GM10248 (cell line): ENCODE data around the gene ITGA7.
A peak's percentile ranks its signal among the peaks of the same experiment; 100 is the strongest.

ENCODE experiments used
- CTCF ChIA-PET: fragments of 300-600 bp; sonication (Branson Sonifier 250); formaldehyde crosslinking; extraction: SDS; loops from one replicate; lab custom pipeline; 2021; ENCODE audit warnings: antibody characterized with exemption; lab: Yijun Ruan, JAX
- POLR2A ChIA-PET: fragments of 350-650 bp; sonication (Branson Sonifier 250); formaldehyde crosslinking; extraction: SDS; loops from one replicate; lab custom pipeline; 2020; ENCODE audit warnings: antibody characterized with exemption; lab: Yijun Ruan, JAX
- DNase-seq: peaks from one replicate; pipeline ENCODE4 v3.0.0; 2012; ENCODE audit errors: extremely low spot score
- TF ChIP-seq, protein P1 (sequence below): IDR thresholded peaks from 2 replicates; pipeline ENCODE4 v1.5.1; 2012; ENCODE audit warnings: mild to moderate bottlenecking, low read depth; ENCODE audit errors: extremely low read depth, missing control alignments, control extremely low read depth

ITGA7 gene

DNA sequence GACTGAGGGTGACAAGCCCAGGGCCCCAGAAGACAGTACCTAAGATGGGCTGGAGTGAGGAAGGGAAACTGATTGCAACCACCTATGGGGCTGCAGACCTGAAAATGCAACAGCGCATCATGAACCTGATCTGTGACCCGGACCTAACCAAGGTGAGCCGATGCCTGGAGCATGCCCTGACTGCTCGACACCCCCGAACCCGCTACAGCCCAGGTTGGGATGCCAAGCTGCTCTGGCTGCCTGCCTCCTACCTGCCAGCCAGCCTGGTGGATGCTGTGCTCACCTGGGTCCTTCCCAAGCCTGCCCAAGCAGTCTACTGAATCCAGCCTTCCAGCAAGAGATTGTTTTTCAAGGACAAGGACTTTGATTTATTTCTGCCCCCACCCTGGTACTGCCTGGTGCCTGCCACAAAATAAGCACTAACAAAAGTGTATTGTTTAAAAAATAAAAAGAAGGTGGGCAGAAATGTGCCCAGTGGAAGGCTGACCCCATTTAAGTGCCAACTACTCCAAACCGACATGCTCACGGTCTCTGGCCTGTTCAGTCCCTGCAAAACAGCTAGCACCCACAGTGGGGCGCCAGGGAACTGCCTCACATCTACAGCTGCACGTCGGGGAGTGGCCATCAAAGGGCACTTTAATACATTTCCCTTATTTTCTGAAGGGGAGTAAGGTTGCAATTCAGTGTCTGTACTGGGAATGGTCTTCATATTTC lies 16.7 kb upstream of the ITGA7 start:
- POLR2A ChIA-PET, result no interaction called here
- CTCF ChIA-PET, result interaction anchor here (0.7 to 7.8 kb wide), 11 partner anchors 9 to 394 kb away, joined by 3 to 73 read pairs (median 4); partner anchors contain the start of genes BLOC1S1, ITGA7, ORMDL2 and ZC3H10
- peak; percentile 68 for DNase-seq
- TF ChIP-seq, protein P1, sequence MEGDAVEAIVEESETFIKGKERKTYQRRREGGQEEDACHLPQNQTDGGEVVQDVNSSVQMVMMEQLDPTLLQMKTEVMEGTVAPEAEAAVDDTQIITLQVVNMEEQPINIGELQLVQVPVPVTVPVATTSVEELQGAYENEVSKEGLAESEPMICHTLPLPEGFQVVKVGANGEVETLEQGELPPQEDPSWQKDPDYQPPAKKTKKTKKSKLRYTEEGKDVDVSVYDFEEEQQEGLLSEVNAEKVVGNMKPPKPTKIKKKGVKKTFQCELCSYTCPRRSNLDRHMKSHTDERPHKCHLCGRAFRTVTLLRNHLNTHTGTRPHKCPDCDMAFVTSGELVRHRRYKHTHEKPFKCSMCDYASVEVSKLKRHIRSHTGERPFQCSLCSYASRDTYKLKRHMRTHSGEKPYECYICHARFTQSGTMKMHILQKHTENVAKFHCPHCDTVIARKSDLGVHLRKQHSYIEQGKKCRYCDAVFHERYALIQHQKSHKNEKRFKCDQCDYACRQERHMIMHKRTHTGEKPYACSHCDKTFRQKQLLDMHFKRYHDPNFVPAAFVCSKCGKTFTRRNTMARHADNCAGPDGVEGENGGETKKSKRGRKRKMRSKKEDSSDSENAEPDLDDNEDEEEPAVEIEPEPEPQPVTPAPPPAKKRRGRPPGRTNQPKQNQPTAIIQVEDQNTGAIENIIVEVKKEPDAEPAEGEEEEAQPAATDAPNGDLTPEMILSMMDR, result peak; percentile 90

DNA sequence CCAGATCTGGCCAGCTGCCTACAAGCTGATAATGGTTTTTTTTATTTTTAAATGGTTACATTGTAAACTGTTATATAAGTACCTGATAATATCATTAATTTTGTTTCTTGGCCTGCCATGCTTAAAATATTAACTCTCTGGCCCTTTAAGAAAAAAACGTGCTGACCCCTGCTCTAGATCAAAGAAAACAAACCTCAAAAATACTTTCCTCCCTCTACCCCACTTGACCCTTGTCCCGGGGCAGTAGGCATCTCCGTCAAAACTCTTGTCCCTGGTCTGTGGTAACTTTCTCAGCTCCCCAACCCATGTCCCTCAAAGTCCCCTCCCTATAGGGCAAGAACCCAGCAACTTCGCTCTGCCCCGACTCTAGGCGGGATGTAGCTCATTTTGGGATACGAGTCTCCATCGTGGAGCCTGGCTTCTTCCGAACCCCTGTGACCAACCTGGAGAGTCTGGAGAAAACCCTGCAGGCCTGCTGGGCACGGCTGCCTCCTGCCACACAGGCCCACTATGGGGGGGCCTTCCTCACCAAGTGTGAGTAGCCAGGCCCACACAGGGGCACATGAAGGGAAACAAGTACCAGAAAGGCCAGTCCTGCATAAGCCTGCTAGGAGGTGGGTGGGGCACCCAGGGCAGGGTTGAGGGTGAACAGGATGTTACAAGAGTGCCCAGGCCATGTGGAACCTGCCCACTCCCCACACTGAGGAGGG lies 16.0 kb upstream of the ITGA7 start:
- ChIA-PET CTCF (interaction anchor here (0.9 to 7.8 kb wide), 6 partner anchors 8 to 80 kb away, joined by 3 to 73 read pairs (median 3); partner anchors contain the start of gene BLOC1S1), POLR2A (interaction anchor here (0.5 kb wide), 1 partner anchor 18 kb away, joined by 3 read pairs; no protein-coding TSS in a partner anchor)
- TF ChIP-seq, protein P1, result no peak

DNA sequence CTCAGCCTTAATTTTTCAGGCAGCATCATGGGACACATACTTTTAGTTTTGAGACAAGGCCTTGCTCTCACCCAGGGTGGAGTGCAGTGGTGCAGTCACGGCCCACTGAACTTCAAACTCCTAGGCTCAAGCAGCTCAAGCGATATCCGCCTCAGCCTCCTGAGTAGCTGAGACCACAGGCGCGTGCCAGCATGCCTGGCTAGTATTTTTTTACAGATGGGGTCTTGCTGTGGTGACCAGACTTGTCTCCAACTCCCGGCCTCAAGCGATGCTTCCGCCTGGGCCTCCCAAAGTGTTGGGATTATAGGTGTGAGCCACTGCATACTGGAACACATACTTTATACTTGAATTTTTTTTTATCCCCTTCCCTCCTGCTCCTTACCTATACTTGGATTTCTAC lies 15.2 kb upstream of the ITGA7 start:
- TF ChIP-seq, protein P1, result no peak
- DNase-seq, result no peak
- ChIA-PET POLR2A (interaction anchor here (0.5 to 0.6 kb wide), 2 partner anchors 18 to 514 kb away, joined by 3 read pairs; no protein-coding TSS in a partner anchor), CTCF (interaction anchor here (1.1 to 7.8 kb wide), 3 partner anchors 15 to 79 kb away, joined by 3 to 73 read pairs (median 3); no protein-coding TSS in a partner anchor)

More for the DNA sequence above, 16.0 kb upstream of the ITGA7 start:
- no peak for DNase-seq

DNA sequence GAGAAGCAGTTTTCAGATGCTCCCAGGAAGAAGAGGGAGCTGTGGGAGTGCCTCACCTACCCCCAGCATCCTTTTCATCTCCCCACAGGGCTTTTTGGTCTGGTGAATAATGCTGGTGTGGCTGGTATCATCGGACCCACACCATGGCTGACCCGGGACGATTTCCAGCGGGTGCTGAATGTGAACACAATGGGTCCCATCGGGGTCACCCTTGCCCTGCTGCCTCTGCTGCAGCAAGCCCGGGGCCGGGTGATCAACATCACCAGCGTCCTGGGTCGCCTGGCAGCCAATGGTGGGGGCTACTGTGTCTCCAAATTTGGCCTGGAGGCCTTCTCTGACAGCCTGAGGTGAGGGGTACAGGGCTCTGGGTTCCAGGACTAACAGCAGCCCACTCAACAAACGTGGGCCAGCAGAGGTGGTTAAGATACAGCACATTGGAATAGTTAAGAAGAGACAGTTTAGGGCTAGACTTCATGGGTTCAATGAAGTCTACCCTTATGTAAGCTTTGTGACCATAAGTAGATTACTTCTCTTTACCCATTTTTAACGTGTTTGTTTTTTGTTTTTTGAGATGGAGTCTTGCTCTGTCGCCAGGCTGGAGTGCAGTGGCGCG lies 14.0 kb upstream of the ITGA7 start:
- POLR2A ChIA-PET, result no interaction called here

DNA sequence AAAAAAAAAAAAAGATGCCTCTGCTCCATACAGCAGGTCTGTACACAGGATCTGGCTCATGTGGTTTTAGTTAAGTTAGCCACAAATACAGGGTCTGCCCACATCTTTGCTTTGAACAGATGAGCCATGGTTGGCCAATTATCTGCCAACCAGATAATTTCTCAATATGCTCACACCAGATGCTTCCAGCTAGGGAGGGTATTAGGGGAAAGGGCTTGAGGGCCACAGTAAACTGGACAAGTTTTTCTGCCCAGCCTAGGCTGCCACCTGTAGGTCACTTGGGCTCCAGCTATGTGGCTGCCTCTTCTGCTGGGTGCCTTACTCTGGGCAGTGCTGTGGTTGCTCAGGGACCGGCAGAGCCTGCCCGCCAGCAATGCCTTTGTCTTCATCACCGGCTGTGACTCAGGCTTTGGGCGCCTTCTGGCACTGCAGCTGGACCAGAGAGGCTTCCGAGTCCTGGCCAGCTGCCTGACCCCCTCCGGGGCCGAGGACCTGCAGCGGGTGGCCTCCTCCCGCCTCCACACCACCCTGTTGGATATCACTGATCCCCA lies 13.3 kb upstream of the ITGA7 start:
- DNase-seq, result no peak
- ChIA-PET CTCF (interaction anchor here (1.1 to 7.8 kb wide), 7 partner anchors 9 to 65 kb away, joined by 3 to 73 read pairs (median 9); partner anchors contain the start of gene CD63), POLR2A (interaction anchor here (0.7 to 0.9 kb wide), 3 partner anchors 8 to 323 kb away, joined by 3 to 8 read pairs (median 6); partner anchors contain the start of gene CD63)
- TF ChIP-seq, protein P1, result peak; percentile 67

More for the DNA sequence above, 14.0 kb upstream of the ITGA7 start:
- TF ChIP-seq, protein P1, result no peak
- CTCF ChIA-PET, result interaction anchor here (1.1 to 7.8 kb wide), 6 partner anchors 10 to 83 kb away, joined by 3 to 73 read pairs (median 6); no protein-coding TSS in a partner anchor
- DNase-seq, result no peak
